ENCODE results near the gene NPTX2. TPM values are rescaled to one million over a fixed set of nuclear protein-coding genes. Genes with fewer than 3 reads are reported as not detected.

The NPTX2 gene
- total and polyA plus RNA-seq, 4 donors: 0.41 to 2.3 (median 0.63) TPM

DNA sequence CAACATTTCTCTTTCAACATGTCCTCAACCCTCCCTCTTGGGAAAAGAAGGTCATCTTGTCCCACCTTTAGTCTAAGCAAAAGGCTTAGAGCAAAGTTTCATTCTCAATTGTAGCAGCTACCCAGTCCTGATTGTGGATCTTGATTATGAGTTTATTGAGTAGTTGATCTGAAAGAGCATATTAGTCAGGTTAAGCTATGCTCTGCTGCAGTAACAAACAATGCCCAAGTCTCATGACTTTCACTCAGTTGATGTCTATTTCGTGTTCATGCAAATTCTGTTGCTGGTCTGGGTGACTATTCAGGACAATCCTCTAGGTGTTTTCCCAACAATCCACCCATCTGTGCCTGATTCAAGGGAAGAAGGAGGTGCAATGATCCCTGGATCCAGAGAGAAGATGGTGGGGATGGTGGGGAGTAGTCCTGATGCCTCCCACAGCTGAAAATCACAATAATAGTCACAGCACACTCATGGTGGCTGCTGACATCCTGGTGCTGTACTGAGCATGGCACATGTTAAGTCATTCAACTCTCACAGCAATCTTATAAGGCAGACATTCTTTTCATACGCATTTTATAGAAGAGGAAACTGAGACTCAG is 54.7 kb downstream of the NPTX2 start:
- DNase-seq: no peak
- H3K4me1 ChIP-seq (ENCODE audit: control insufficient read depth in 5 of 5, insufficient read depth in 5 of 5, low read length in 5 of 5): no peaks in the 10 kb centered on the region
- ATAC-seq (ENCODE audit: insufficient read depth, low FRiP score): no peak
- no peak overlapping the region for H3K27ac ChIP-seq (ENCODE audit: low read depth in 1 of 2, low read length in 1 of 2)
- H3K36me3 ChIP-seq (ENCODE audit: control insufficient read depth in 4 of 4, insufficient read depth in 4 of 4, low read length in 4 of 4): no peaks in the 10 kb centered on the region
- H3K9me3 ChIP-seq (ENCODE audit: control insufficient read depth in 4 of 4, insufficient read depth in 3 of 4, low read length in 3 of 4): peaks cover 0 to 20% (median 3%) of the 10 kb centered on the region in 4 donors
- no peak overlapping the region for H3K4me3 ChIP-seq
- no peak overlapping the region for H3K9ac ChIP-seq (ENCODE audit: insufficient read depth in 1 of 2, low read length in 2 of 2)
- H3K27me3 ChIP-seq (ENCODE audit: control insufficient read depth in 3 of 3, insufficient read depth in 3 of 3, low read length in 2 of 3): no peaks in the 10 kb centered on the region
- WGBS, 2 donors: 60 to 79% methylated on average over 2 of the region's 2 CpGs
- TF ChIP-seq CTCF (IDR thresholded peaks at IDR 0.05; ENCODE audit: control extremely low read depth, extremely low read depth): no peak

GRCh38 chr7:98674461-98674860 is 57.4 kb downstream of the NPTX2 start:
- 70 to 80% methylated on average over 8 of the region's 8 CpGs for WGBS, 2 donors
- H3K36me3 ChIP-seq (ENCODE audit: control insufficient read depth in 4 of 4, insufficient read depth in 4 of 4, low read length in 4 of 4): no peaks in the 10 kb centered on the region

GRCh38 chr7:98674881-98675280 is 57.8 kb downstream of the NPTX2 start:
- Histone ChIP-seq H3K27ac (ENCODE audit: low read depth in 1 of 2, low read length in 1 of 2) (no peak overlapping the region), H3K9me3 (ENCODE audit: control insufficient read depth in 4 of 4, insufficient read depth in 3 of 4, low read length in 3 of 4) (peaks cover 0 to 25% (median 4%) of the 10 kb centered on the region in 4 donors), H3K4me3 (no peak overlapping the region), H3K4me1 (ENCODE audit: control insufficient read depth in 5 of 5, insufficient read depth in 5 of 5, low read length in 5 of 5) (no peaks in the 10 kb centered on the region), H3K36me3 (ENCODE audit: control insufficient read depth in 4 of 4, insufficient read depth in 4 of 4, low read length in 4 of 4) (no peaks in the 10 kb centered on the region), H3K27me3 (ENCODE audit: control insufficient read depth in 3 of 3, insufficient read depth in 3 of 3, low read length in 2 of 3) (no peaks in the 10 kb centered on the region), H3K9ac (ENCODE audit: insufficient read depth in 1 of 2, low read length in 2 of 2) (no peak overlapping the region)
- DNase-seq (no peak), ATAC-seq (ENCODE audit: insufficient read depth, low FRiP score) (no peak)
- WGBS, 2 donors: 58 to 76% methylated on average over 9 of the region's 9 CpGs
- TF ChIP-seq CTCF (IDR thresholded peaks at IDR 0.05; ENCODE audit: control extremely low read depth, extremely low read depth): no peak

More at GRCh38 chr7:98674461-98674860, 57.4 kb downstream of the NPTX2 start:
- Histone ChIP-seq H3K27ac (ENCODE audit: low read depth in 1 of 2, low read length in 1 of 2) (no peak overlapping the region), H3K27me3 (ENCODE audit: control insufficient read depth in 3 of 3, insufficient read depth in 3 of 3, low read length in 2 of 3) (no peaks in the 10 kb centered on the region), H3K4me1 (ENCODE audit: control insufficient read depth in 5 of 5, insufficient read depth in 5 of 5, low read length in 5 of 5) (no peaks in the 10 kb centered on the region), H3K9me3 (ENCODE audit: control insufficient read depth in 4 of 4, insufficient read depth in 3 of 4, low read length in 3 of 4) (peaks cover 0 to 25% (median 4%) of the 10 kb centered on the region in 4 donors), H3K4me3 (no peak overlapping the region), H3K9ac (ENCODE audit: insufficient read depth in 1 of 2, low read length in 2 of 2) (no peak overlapping the region)
- ATAC-seq (ENCODE audit: insufficient read depth, low FRiP score): no peak
- DNase-seq: no peak
- TF ChIP-seq CTCF (IDR thresholded peaks at IDR 0.05; ENCODE audit: control extremely low read depth, extremely low read depth): no peak

GRCh38 chr7:98678215-98678614 is 61.1 kb downstream of the NPTX2 start:
- WGBS, 2 donors: 88 to 97% methylated on average over 7 of the region's 7 CpGs
- no peak for DNase-seq

More at GRCh38 chr7:98678215-98678614, 61.1 kb downstream of the NPTX2 start:
- TF ChIP-seq CTCF (IDR thresholded peaks at IDR 0.05; ENCODE audit: control extremely low read depth, extremely low read depth): no peak
- no peaks in the 10 kb centered on the region for H3K27me3 ChIP-seq (ENCODE audit: control insufficient read depth in 3 of 3, insufficient read depth in 3 of 3, low read length in 2 of 3)
- H3K9ac ChIP-seq (ENCODE audit: insufficient read depth in 1 of 2, low read length in 2 of 2): no peak overlapping the region
- no peak overlapping the region for H3K4me3 ChIP-seq
- peaks cover 0 to 14% (median 3%) of the 10 kb centered on the region in 4 donors for H3K9me3 ChIP-seq (ENCODE audit: control insufficient read depth in 4 of 4, insufficient read depth in 3 of 4, low read length in 3 of 4)
- no peak for ATAC-seq (ENCODE audit: insufficient read depth, low FRiP score)
- H3K36me3 ChIP-seq (ENCODE audit: control insufficient read depth in 4 of 4, insufficient read depth in 4 of 4, low read length in 4 of 4): no peaks in the 10 kb centered on the region
- H3K4me1 ChIP-seq (ENCODE audit: control insufficient read depth in 5 of 5, insufficient read depth in 5 of 5, low read length in 5 of 5): no peaks in the 10 kb centered on the region
- no peak overlapping the region for H3K27ac ChIP-seq (ENCODE audit: low read depth in 1 of 2, low read length in 1 of 2)
